Measurements from ENCODE around the gene BCL3. TPM values are rescaled to one million over a fixed set of nuclear protein-coding genes. Genes with fewer than 3 reads are reported as not detected.

The BCL3 gene
- total and polyA plus RNA-seq, 2 experiments from 2014 or later, result 1.4 to 4.1 TPM

DNA sequence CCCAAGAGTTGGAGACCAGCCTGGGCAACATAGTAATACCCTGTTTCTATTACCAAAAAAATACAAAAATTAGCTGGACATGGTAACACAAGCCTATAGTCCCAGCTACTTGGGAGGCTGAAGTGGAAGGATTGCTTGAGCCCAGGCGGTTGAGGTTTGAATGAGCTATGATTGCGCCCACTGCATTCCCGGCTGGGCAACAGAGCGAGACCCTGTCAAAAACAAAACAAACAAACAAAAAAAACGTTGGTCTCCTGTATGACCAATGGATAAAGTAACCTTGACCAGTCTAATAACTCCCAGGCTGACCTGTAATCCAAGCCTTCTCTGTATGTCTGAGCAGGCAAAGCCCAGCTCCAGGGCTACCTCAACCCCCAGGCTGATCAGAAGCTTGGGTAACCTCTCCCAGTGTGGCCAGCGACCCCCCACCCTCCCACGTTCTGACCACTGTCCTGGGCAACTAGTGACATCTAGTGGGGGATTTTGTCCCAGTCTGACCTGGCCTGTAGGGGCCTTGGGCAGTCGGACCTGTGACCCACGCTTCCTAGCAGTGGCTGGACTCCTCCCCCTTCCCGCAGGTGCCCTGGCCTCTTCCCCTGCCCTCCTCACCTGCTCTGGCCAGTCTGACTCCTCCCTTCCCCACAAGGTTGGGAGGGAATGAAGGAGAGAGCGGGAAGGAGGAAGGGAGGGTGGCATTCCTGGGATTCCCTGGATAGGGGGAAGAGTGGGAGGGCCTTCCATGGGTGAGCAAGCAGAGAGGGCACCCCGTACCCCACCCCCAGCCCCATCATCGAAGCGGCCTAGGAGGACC, 59.3 kb downstream of the BCL3 start (continued):
- TF ChIP-seq CTCF (conservative IDR thresholded peaks at IDR 0.05; ENCODE audit: low read depth in 2 of 2), result peak; percentile 62 to 89
- peak; percentile 44; the same call in 1 of the 2 replicates for TF ChIP-seq CREB1 (CRISPR knock-in tag; IDR thresholded peaks at IDR 0.05; ENCODE audit: low read depth)
- TF ChIP-seq ZNF114 (CRISPR knock-in tag; IDR thresholded peaks at IDR 0.05), result no peak
- no peak for TF ChIP-seq ZNF331 (CRISPR knock-in tag; IDR thresholded peaks at IDR 0.05; ENCODE audit: low read depth)
- TF ChIP-seq, protein P1, sequence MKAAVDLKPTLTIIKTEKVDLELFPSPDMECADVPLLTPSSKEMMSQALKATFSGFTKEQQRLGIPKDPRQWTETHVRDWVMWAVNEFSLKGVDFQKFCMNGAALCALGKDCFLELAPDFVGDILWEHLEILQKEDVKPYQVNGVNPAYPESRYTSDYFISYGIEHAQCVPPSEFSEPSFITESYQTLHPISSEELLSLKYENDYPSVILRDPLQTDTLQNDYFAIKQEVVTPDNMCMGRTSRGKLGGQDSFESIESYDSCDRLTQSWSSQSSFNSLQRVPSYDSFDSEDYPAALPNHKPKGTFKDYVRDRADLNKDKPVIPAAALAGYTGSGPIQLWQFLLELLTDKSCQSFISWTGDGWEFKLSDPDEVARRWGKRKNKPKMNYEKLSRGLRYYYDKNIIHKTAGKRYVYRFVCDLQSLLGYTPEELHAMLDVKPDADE (IDR thresholded peaks at IDR 0.05), result no peak
- no peak for TF ChIP-seq JUNB (IDR thresholded peaks at IDR 0.05; ENCODE audit: unreplicated experiment)
- TF ChIP-seq, protein P2, sequence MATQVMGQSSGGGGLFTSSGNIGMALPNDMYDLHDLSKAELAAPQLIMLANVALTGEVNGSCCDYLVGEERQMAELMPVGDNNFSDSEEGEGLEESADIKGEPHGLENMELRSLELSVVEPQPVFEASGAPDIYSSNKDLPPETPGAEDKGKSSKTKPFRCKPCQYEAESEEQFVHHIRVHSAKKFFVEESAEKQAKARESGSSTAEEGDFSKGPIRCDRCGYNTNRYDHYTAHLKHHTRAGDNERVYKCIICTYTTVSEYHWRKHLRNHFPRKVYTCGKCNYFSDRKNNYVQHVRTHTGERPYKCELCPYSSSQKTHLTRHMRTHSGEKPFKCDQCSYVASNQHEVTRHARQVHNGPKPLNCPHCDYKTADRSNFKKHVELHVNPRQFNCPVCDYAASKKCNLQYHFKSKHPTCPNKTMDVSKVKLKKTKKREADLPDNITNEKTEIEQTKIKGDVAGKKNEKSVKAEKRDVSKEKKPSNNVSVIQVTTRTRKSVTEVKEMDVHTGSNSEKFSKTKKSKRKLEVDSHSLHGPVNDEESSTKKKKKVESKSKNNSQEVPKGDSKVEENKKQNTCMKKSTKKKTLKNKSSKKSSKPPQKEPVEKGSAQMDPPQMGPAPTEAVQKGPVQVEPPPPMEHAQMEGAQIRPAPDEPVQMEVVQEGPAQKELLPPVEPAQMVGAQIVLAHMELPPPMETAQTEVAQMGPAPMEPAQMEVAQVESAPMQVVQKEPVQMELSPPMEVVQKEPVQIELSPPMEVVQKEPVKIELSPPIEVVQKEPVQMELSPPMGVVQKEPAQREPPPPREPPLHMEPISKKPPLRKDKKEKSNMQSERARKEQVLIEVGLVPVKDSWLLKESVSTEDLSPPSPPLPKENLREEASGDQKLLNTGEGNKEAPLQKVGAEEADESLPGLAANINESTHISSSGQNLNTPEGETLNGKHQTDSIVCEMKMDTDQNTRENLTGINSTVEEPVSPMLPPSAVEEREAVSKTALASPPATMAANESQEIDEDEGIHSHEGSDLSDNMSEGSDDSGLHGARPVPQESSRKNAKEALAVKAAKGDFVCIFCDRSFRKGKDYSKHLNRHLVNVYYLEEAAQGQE (IDR thresholded peaks at IDR 0.05; ENCODE audit: unreplicated experiment), result no peak

GRCh38 chr19:44808463-44809371, 60.2 kb downstream of the BCL3 start, which contains the start of gene BCAM:
BCAM (plus strand) TSS chr19:44809103; CDS start chr19:44809125, 22 bp downstream.
- TF ChIP-seq JUNB (IDR thresholded peaks at IDR 0.05; ENCODE audit: unreplicated experiment) (no peak), POLR2AphosphoS5 (IDR thresholded peaks at IDR 0.05; ENCODE audit: low read depth) (peak; percentile 90), ZNF331 (CRISPR knock-in tag; IDR thresholded peaks at IDR 0.05; ENCODE audit: low read depth) (no peak)
- H3K4me1 Mint-ChIP-seq, result peaks cover 43% of the 10 kb centered on the region
- H3K9me2 ChIP-seq (ENCODE audit: insufficient read depth), result no peaks in the 10 kb centered on the region
- peak within 1 kb of the TSS; percentile 85 for H3K4me3 ChIP-seq
- peak within 1 kb of the TSS; percentile 81 for H3K4me3 Mint-ChIP-seq
- peak within 1 kb of the TSS; percentile 95 for H3K27ac Mint-ChIP-seq
- H3K27me3 Mint-ChIP-seq (ENCODE audit: insufficient read depth, low read depth, poor library complexity), result peaks cover 34% of the 10 kb centered on the region
- peak; percentile 83 for DNase-seq (ENCODE audit: low spot score)
- H3K36me3 Mint-ChIP-seq (ENCODE audit: low read depth), result peaks cover 22% of the 10 kb centered on the region
- H3K4me1 ChIP-seq (ENCODE audit: insufficient read depth), result peaks cover 34% of the 10 kb centered on the region
- H3K36me3 ChIP-seq (ENCODE audit: insufficient read depth), result no peaks in the 10 kb centered on the region
- peaks cover 9% of the 10 kb centered on the region for H4K20me1 ChIP-seq (replicated peaks; ENCODE audit: insufficient read depth)
- peaks cover 39% of the 10 kb centered on the region for H3K27me3 ChIP-seq (ENCODE audit: insufficient read depth)
- no peaks in the 10 kb centered on the region; the same call in 2 of the 3 replicates for H3K9me3 Mint-ChIP-seq
- H3F3A ChIP-seq (replicated peaks; ENCODE audit: low read depth), result 0 out of 2 replicates have a peak, but pooled peaks cover 6% of the 10 kb centered on the region
- H3K79me2 ChIP-seq (replicated peaks; ENCODE audit: insufficient read depth), result no peaks in the 10 kb centered on the region
- peak; percentile 56 for ATAC-seq
- peak within 1 kb of the TSS; percentile 98 for H3K27ac ChIP-seq (ENCODE audit: low read depth)
- 0 out of 2 replicates have a peak within 1 kb of the TSS, but pooled peaks have one; percentile 43 for H2AFZ ChIP-seq
- H3K4me2 ChIP-seq, result peak within 1 kb of the TSS; percentile 99

Small RNAs within 50 kb of the gene (microRNA-seq; reads per million reads assigned to microRNA genes)
- gene MIR8085, result not detected

Small RNAs within 50 kb of the gene (small RNA-seq; reads per million reads assigned to genes)
- gene RF00156 (ENCODE audit: low replicate concordance) (not detected), gene RF00285 (ENCODE audit: low replicate concordance) (not detected)

Other genes starting within 250 kb of the BCL3 start
- gene ZNF180, start 248.2 kb upstream of the BCL3 start, total RNA-seq (2014; rRNA removed; shearing (Covaris generic)), result 10.5 and 10.6 TPM in 2 replicates
- 4.6 and 6.9 TPM in 2 replicates for gene ZNF180, start 248.2 kb upstream of the BCL3 start, polyA plus RNA-seq (2016; fragmentation: Nextera tagmentation; extraction: Ambion mirVana)
- not detected in 2 replicates for gene CEACAM20, start 219.0 kb upstream of the BCL3 start, total RNA-seq (2014; rRNA removed; shearing (Covaris generic))
- gene CEACAM20, start 219.0 kb upstream of the BCL3 start, polyA plus RNA-seq (2016; fragmentation: Nextera tagmentation; extraction: Ambion mirVana), result not detected in 2 replicates
- gene IGSF23, start 135.1 kb upstream of the BCL3 start, total RNA-seq (2014; rRNA removed; shearing (Covaris generic)), result not detected in 2 replicates
- gene IGSF23, start 135.1 kb upstream of the BCL3 start, polyA plus RNA-seq (2016; fragmentation: Nextera tagmentation; extraction: Ambion mirVana), result not detected in 2 replicates
- 15.0 and 19.0 TPM in 2 replicates for gene PVR, start 104.8 kb upstream of the BCL3 start, total RNA-seq (2014; rRNA removed; shearing (Covaris generic))
- 3.6 and 4.8 TPM in 2 replicates for gene PVR, start 104.8 kb upstream of the BCL3 start, polyA plus RNA-seq (2016; fragmentation: Nextera tagmentation; extraction: Ambion mirVana)
- gene CEACAM19, start 77.2 kb upstream of the BCL3 start, total RNA-seq (2014; rRNA removed; shearing (Covaris generic)), result 0.16 and 0.38 TPM in 2 replicates
- 0.56 and 0.76 TPM in 2 replicates for gene CEACAM19, start 77.2 kb upstream of the BCL3 start, polyA plus RNA-seq (2016; fragmentation: Nextera tagmentation; extraction: Ambion mirVana)
- gene CEACAM16, start 49.6 kb upstream of the BCL3 start, total RNA-seq (2014; rRNA removed; shearing (Covaris generic)), result not detected in 2 replicates
- gene CEACAM16, start 49.6 kb upstream of the BCL3 start, polyA plus RNA-seq (2016; fragmentation: Nextera tagmentation; extraction: Ambion mirVana), result not detected in 2 replicates
- gene CBLC, start 29.2 kb downstream of the BCL3 start, total RNA-seq (2014; rRNA removed; shearing (Covaris generic)), result 27.1 and 29.3 TPM in 2 replicates
- 13.8 and 14.5 TPM in 2 replicates for gene CBLC, start 29.2 kb downstream of the BCL3 start, polyA plus RNA-seq (2016; fragmentation: Nextera tagmentation; extraction: Ambion mirVana)
- gene BCAM, start 60.4 kb downstream of the BCL3 start, total RNA-seq (2014; rRNA removed; shearing (Covaris generic)), result 80.5 and 100 TPM in 2 replicates
- gene BCAM, start 60.4 kb downstream of the BCL3 start, polyA plus RNA-seq (2016; fragmentation: Nextera tagmentation; extraction: Ambion mirVana), result 33.3 and 36.9 TPM in 2 replicates
- 230 and 235 TPM in 2 replicates for gene NECTIN2, start 97.6 kb downstream of the BCL3 start, total RNA-seq (2014; rRNA removed; shearing (Covaris generic))
- gene NECTIN2, start 97.6 kb downstream of the BCL3 start, polyA plus RNA-seq (2016; fragmentation: Nextera tagmentation; extraction: Ambion mirVana), result 109 and 113 TPM in 2 replicates
- 233 and 273 TPM in 2 replicates for gene TOMM40, start 142.5 kb downstream of the BCL3 start, total RNA-seq (2014; rRNA removed; shearing (Covaris generic))
- gene TOMM40, start 142.5 kb downstream of the BCL3 start, polyA plus RNA-seq (2016; fragmentation: Nextera tagmentation; extraction: Ambion mirVana), result 135 and 142 TPM in 2 replicates
- gene APOE, start 157.1 kb downstream of the BCL3 start, total RNA-seq (2014; rRNA removed; shearing (Covaris generic)), result 1,391 and 1,438 TPM in 2 replicates
- gene APOE, start 157.1 kb downstream of the BCL3 start, polyA plus RNA-seq (2016; fragmentation: Nextera tagmentation; extraction: Ambion mirVana), result 1,133 and 1,232 TPM in 2 replicates
- gene APOC1, start 165.9 kb downstream of the BCL3 start, total RNA-seq (2014; rRNA removed; shearing (Covaris generic)), result 25.4 and 26.8 TPM in 2 replicates
- gene APOC1, start 165.9 kb downstream of the BCL3 start, polyA plus RNA-seq (2016; fragmentation: Nextera tagmentation; extraction: Ambion mirVana), result 221 and 252 TPM in 2 replicates
- gene APOC4, start 193.5 kb downstream of the BCL3 start, total RNA-seq (2014; rRNA removed; shearing (Covaris generic)), result not detected in 2 replicates
- gene APOC4, start 193.5 kb downstream of the BCL3 start, polyA plus RNA-seq (2016; fragmentation: Nextera tagmentation; extraction: Ambion mirVana), result not detected in 2 replicates
- gene APOC2, start 197.3 kb downstream of the BCL3 start, total RNA-seq (2014; rRNA removed; shearing (Covaris generic)), result not detected in 2 replicates
- not detected in 2 replicates for gene APOC2, start 197.3 kb downstream of the BCL3 start, polyA plus RNA-seq (2016; fragmentation: Nextera tagmentation; extraction: Ambion mirVana)
- 70.6 and 71.5 TPM in 2 replicates for gene CLPTM1, start 206.7 kb downstream of the BCL3 start, total RNA-seq (2014; rRNA removed; shearing (Covaris generic))
- gene CLPTM1, start 206.7 kb downstream of the BCL3 start, polyA plus RNA-seq (2016; fragmentation: Nextera tagmentation; extraction: Ambion mirVana), result 36.7 and 41.6 TPM in 2 replicates

All from GM23338 (cell line).